SU-DHL-6 (cell line): ENCODE measurements around the gene XRRA1.

ENCODE experiments used
- EZH2phosphoT487 ChIP-seq: fragments of 200-600 bp; sonication (generic), shearing (Covaris generic); conservative IDR thresholded peaks from 2 replicates; pipeline ENCODE4 v1.6.1; 2018; ENCODE audit warnings: mild to moderate bottlenecking, antibody characterized with exemption, low read length, moderate library complexity, mixed read lengths
- TF ChIP-seq, protein P1 (sequence below): fragments of 200-600 bp; sonication (generic); IDR thresholded peaks from one replicate; pipeline ENCODE4 v1.5.1; 2017; ENCODE audit warnings: antibody characterized with exemption, mild to moderate bottlenecking, low read length, moderate library complexity; ENCODE audit not compliant: insufficient read depth, poor library complexity, severe bottlenecking

DNA sequence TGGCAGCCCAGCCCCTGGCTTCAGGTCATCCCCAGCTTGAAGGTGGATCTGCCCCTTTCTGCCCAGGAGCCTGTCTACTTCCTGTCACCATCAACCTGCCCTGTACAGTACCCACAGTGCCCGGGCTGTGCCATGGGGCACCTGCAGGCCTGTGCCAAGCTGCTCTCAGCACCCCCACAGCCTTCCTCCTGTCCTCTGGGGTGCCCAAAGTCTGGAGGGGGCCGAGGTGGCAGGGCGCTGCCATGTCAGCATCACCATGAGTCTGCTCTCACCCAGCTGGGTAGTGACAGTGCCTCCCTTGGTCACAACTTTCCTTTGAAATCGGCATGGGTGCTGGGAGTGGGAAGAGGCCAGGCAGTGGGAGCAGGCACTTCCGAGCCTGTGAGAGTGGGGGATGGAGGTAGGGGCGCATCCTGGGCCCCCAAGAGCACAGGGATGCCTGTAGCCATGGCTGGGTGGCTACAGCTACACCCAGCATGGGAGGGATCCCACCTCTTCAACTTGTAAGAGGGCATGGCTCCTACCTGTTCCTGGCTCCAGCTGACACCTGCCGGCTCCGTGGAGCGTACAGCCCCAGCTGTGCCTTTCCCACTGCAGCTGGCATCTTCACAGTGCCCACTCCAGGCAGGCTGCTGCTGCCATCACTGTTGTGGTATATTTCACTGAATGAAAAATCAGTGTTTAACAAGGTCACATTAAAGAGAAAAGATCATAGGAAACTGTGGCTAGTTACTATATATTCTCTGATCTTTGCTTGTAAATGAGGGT is 157.4 kb downstream of the XRRA1 start:
- TF ChIP-seq, protein P1, sequence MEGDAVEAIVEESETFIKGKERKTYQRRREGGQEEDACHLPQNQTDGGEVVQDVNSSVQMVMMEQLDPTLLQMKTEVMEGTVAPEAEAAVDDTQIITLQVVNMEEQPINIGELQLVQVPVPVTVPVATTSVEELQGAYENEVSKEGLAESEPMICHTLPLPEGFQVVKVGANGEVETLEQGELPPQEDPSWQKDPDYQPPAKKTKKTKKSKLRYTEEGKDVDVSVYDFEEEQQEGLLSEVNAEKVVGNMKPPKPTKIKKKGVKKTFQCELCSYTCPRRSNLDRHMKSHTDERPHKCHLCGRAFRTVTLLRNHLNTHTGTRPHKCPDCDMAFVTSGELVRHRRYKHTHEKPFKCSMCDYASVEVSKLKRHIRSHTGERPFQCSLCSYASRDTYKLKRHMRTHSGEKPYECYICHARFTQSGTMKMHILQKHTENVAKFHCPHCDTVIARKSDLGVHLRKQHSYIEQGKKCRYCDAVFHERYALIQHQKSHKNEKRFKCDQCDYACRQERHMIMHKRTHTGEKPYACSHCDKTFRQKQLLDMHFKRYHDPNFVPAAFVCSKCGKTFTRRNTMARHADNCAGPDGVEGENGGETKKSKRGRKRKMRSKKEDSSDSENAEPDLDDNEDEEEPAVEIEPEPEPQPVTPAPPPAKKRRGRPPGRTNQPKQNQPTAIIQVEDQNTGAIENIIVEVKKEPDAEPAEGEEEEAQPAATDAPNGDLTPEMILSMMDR: no peak
- no peak for TF ChIP-seq EZH2phosphoT487
